IPS-18c (cell line): Measurements from ENCODE around the gene IMP3.
"Not testable (repeated sequence)": the region's sequence is repeated elsewhere in the genome, so short reads cannot be mapped to it uniquely, and the experiment has no call there.

Experiments used
- H3K4me3 ChIP-seq: 2 replicates; pipeline ENCODE4 v1.7.0; 2013; ENCODE audit warnings: low read depth, mild to moderate bottlenecking, low read length, moderate library complexity; ENCODE audit not compliant: insufficient read depth
- H3K9me3 ChIP-seq: one replicate; pipeline ENCODE4 v1.6.1; 2013; ENCODE audit warnings: mild to moderate bottlenecking, low read length, moderate library complexity; ENCODE audit not compliant: control insufficient read depth, insufficient read depth

Gene IMP3

DNA sequence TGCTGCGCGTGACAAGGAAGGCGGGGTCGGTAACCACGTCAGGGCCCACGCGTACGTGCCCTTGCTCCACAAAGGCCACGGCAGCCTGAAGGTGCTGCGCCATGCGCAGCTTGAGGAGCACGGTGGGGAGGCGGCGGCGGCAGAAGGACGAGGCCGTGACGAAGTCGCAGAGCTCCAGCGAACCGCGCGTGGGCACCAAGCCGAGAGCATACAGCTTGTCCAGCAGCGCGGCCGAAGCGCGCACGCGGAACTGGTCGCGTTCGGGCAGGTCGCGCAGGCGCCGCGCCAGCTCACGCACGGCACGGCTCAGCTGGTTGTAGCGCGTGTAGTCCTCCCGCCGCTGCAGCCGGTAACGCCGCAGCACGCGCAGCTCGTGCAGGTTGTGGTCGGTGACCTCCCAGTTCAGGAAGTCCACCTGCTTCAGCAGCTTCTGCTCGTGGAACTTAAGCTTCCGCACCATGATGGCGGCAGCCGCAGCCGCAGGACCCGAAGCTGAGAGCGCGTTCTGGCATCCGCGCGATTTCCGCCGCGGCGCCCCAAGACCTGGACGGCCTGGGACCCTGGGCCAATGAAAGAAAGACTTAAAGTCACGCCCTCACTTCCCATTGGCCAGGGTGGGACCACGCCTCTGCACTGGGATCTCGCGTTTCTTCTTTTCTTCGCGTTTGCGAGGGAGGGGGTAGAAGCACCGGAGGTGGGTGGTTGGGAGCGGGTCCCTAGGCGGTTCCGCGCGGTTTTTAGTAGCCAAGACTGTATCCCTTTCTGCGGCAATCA, at the start of gene IMP3:
IMP3 (minus strand) TSS at position 516 of the 774 bp plus-strand sequence; CDS start at position 460, 56 bp downstream.
- peak within 1 kb of the TSS; percentile 92 for H3K4me3 ChIP-seq
- no peaks in the 10 kb centered on the region for H3K9me3 ChIP-seq

GRCh38 chr15:75689429-75689828, 49.4 kb upstream of the IMP3 start:
- H3K9me3 ChIP-seq: not testable (repeated sequence)

GRCh38 chr15:75688831-75689230, 48.8 kb upstream of the IMP3 start:
- Histone ChIP-seq H3K9me3 (no peaks in the 10 kb centered on the region), H3K4me3 (no peak overlapping the region)

More at GRCh38 chr15:75689429-75689828, 49.4 kb upstream of the IMP3 start:
- H3K4me3 ChIP-seq: not testable (repeated sequence)

- Histone ChIP-seq H3K9me3 (no peaks in the 10 kb centered on the region), H3K4me3 (no peak overlapping the region)
Measured at GRCh38 chr15:75688278-75688557, 48.2 kb upstream of the IMP3 start.

- no peak overlapping the region for H3K4me3 ChIP-seq
- no peaks in the 10 kb centered on the region for H3K9me3 ChIP-seq
Measured at GRCh38 chr15:75687486-75688277, 47.7 kb upstream of the IMP3 start.

GRCh38 chr15:75686212-75686642, 46.2 kb upstream of the IMP3 start:
- not testable (repeated sequence) for H3K9me3 ChIP-seq, H3K4me3 ChIP-seq

DNA sequence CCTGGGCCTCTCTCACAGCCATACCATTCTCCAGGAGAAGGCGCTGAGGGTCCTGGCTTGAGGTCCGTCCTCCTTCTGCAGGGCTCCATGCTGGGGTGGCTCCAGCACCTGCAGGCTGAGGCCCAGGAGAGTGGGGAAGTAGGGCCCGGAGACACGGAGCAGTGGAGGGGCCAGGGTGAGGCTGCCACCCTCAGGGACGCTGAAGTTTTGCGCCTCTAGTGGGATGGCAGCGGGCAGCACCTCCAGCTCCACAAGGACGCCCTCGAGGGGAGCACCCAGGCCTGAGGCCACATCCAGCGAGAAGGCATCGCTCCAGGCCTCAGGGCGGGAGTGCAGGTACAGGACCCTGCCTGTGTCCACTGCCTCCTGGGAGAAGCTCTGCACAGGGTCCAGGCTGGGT, 45.2 kb upstream of the IMP3 start:
- Histone ChIP-seq H3K9me3 (no peaks in the 10 kb centered on the region), H3K4me3 (no peak overlapping the region)

GRCh38 chr15:75684648-75685047, 44.6 kb upstream of the IMP3 start:
- no peaks in the 10 kb centered on the region for H3K9me3 ChIP-seq
- H3K4me3 ChIP-seq: no peak overlapping the region

- H3K4me3 ChIP-seq, H3K9me3 ChIP-seq: not testable (repeated sequence)
Measured at GRCh38 chr15:75683646-75684312, 43.8 kb upstream of the IMP3 start.

DNA sequence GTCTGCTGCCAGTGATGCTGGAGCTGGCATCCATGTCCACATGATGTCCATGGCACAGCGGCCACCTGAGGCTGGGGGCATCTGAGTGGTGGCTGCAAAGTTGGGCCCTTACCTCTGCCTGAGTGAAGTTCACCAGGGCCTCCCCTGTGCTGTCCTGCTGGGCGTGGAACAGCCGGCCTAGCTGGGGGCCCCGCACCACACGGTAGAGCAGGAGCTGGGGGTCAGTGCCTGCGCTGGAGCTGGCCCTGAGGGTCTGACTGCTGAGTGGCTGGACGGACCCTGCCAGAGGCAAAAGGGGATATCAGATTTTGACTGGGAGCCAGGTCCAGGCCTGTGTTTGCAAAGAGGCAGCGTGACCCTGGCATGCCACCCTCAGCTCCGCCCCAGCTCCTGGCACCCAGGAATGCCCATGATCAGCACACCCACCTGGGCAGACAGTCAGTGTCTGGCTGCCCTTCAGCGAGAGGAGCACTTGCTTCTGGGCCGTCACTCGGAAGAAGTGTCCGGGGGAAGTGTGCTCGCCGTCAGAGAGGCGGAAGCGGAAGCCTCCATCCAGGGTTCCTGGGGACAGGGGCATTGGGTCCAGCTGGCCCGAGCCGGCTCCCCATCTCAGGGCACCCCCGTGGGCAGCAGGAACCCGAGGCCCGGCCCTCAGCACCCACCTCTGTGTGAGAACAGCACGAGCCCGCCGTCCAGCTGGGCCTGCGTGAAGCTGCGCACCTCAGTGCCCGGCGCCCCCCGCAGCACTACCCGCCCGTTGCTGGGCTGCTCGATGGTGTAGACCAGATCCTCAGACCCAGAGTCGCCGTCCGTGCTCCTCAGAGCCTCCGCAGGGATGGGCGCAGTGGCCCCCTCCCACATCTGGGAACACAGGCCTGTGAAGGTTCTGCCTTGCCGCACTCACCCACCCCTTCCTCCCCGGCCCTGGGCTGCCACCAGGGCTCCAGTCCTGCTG, 42.4 kb upstream of the IMP3 start:
- Histone ChIP-seq H3K9me3 (no peaks in the 10 kb centered on the region), H3K4me3 (no peak overlapping the region)

DNA sequence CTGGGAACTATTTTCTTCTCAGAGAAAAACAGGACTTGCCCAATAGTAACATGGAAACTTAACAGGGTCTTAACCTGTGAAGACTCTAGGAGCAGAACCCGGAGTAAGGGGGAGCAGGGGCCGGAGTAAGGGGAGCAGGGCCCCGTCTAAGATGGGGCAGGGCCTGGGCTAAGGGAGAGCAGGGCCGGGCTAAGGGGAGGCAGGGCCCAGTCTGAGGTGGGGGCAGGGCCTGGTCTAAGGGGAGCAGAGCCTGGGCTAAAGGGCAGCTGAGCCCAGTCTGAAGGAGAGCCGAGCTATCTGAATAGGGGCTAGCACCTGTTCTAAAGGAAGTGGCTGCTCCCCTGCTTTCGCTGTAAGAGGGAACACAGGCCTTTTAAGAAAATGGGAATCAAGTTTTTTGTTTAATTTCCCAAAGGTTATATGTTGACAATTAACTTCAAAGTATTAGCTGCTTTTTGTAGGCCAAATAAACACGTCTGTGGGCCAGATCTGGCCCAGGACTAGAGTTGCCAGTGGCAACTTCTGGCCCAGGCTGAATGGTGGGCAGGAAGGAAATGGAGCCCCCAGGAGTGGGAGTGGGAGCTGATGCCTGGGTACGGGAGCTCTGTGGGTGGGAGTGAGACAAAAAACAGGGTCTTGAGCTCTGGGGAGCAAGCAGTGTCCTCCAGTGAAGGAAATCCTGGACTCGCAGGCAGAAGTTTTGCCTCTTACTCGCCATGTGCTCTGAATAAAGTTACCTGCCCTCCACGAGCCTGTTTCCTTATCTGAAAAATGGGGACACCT, 40.2 kb upstream of the IMP3 start:
- no peak overlapping the region for H3K4me3 ChIP-seq
- no peaks in the 10 kb centered on the region for H3K9me3 ChIP-seq

DNA sequence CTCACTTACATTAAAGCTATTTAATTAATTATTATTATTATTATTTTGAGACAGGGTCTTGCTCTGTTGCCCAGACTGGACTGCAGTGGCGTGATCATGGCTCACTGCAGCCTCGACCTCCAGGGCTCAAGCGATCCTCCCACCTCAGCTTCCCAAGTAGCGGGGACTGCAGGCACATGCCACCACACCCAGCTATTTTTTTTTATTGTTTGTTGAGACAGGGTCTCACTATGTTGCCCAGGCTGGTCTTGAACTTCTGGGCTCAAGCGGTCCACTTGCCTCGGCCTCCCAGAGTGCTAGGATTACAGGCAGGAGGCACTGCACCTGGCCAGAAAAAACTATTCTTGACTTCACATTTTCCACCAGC, 38.3 kb upstream of the IMP3 start:
- not testable (repeated sequence) for H3K4me3 ChIP-seq, H3K9me3 ChIP-seq

- no peak overlapping the region; the same call in 1 of the 2 replicates for H3K4me3 ChIP-seq
- no peaks in the 10 kb centered on the region for H3K9me3 ChIP-seq
Measured at GRCh38 chr15:75677465-75678323, 37.7 kb upstream of the IMP3 start.

DNA sequence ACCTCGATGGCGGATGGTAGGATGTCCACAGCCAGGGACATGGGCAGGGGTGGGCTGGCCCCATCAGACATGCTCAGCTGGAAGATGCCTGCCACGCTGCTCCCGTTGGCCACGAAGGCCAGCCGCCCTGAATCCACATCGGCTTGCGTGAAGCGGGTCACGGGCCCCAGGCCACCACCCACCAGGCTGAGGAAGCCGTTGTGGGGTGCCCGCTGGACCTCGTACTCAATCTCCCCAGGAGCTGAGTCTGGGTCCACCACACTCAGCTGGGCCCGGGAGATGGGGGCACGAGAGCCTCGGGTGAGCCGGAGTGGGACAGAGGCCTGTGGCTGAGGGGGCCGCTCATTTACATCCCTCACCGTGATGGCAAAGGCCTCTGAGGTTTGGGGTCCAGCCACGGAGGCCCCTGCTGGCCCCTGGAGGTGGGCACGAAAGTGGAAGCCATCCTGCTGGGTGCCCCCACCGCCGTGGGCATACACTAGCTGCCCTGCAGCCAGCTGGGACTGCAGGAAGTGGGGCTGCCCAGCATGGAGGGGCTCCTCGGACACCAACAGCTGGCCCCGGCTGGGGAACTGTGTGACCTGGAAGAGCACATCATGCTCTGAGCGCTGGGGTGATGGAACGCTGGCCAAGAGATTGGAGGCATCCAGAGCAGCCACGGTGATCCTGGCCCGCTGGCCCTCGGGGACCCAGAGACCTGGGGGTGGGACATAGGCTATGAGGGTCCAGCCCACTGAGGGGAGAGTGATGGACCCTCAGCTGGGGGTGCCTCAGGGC, 36.9 kb upstream of the IMP3 start:
- Histone ChIP-seq H3K4me3 (no peak overlapping the region), H3K9me3 (no peaks in the 10 kb centered on the region)
